Activated T-helper 1 cell treated with anti-CD3 and anti-CD28 coated beads, Interleukin-2, amount 50 U/mL, for 16 hours (primary cell): ENCODE data around the gene MYEF2.

Source experiments
- DNase-seq, 2 donors: peaks; one replicate each; pipeline ENCODE4 v3.0.0-alpha.2; 2020; ENCODE audit warnings: low read depth in 1 of 2, low spot score in 1 of 2

Gene MYEF2, protein sequence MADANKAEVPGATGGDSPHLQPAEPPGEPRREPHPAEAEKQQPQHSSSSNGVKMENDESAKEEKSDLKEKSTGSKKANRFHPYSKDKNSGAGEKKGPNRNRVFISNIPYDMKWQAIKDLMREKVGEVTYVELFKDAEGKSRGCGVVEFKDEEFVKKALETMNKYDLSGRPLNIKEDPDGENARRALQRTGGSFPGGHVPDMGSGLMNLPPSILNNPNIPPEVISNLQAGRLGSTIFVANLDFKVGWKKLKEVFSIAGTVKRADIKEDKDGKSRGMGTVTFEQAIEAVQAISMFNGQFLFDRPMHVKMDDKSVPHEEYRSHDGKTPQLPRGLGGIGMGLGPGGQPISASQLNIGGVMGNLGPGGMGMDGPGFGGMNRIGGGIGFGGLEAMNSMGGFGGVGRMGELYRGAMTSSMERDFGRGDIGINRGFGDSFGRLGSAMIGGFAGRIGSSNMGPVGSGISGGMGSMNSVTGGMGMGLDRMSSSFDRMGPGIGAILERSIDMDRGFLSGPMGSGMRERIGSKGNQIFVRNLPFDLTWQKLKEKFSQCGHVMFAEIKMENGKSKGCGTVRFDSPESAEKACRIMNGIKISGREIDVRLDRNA

GRCh38 chr15:48177766-48178647, at the start of gene MYEF2:
TSS of gene MYEF2 (minus strand) at chr15:48178295. CDS start at chr15:48178237, 58 bp downstream.
- DNase-seq = peak; percentile 17 to 20

DNA sequence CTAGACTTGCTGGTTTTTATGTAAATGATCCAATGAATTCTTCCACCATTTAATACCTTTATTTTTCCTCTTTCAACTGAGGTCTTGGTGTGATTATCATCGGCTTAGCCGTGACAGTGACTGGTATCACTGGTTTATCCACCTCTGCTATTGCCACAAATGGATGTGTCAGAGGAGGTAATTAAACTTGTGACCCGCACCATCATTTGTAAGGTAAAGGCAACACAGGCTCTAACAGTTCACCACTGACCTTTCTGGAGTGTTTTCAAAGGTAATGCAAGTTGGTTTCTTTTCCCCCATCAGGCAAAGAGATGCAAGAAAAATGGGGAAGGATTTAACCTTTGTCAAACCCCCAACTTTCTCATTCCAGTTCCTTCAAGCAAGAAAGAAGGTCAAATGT, 47.7 kb upstream of the MYEF2 start:
- no peak for DNase-seq

DNA sequence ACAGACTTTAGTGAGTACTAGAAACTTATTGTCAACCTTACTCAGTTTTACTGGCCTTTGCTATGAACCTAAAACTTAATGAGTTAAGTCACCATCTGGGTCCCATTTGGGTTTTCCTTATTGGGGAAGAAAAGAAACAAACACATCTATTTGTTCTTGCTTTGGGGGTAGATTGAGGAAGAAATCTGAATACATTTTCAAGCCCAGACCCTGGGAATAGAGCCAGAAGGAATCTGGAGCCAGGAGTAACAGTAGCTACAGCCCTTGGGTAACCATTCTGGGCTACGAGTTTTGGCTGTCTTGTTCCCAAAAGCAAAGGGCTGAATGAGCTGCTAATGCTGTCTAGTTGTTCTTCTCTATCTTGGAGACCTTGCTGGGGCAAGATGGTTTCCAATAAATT, 44.5 kb upstream of the MYEF2 start:
- no peak for DNase-seq

- DNase-seq = no peak
Measured at GRCh38 chr15:48221885-48222284, 43.8 kb upstream of the MYEF2 start.

DNA sequence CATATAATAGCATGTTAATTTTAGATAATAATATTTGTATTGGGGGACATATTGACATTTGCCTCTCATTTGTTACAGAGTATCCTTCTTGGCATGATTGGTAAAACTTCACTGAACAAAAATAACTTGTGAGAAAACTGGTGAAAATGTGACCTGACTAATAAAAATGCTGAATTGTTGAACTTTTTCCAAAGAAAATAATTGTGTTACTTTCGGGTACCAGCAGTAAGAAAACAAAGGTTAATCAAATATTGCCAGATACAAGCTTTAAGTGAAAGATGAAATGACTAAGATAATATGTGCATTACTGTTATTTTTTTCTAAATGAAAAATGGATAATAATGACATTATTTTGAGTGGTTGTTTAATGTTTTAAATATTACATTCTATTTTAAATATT, 43.2 kb upstream of the MYEF2 start:
- DNase-seq = no peak

GRCh38 chr15:48205981-48206380, 27.9 kb upstream of the MYEF2 start, which contains the start of gene SLC12A1:
TSS of gene SLC12A1 (plus strand) at chr15:48206302. CDS start at chr15:48207720, 1,418 bp downstream.
- no peak for DNase-seq

GRCh38 chr15:48202068-48202467, 24.0 kb upstream of the MYEF2 start:
- DNase-seq = no peak

GRCh38 chr15:48191574-48192225, 13.6 kb upstream of the MYEF2 start, which contains the start of gene CTXN2:
TSS of gene CTXN2 (plus strand) at chr15:48191665. CDS start at chr15:48201301, 9,636 bp downstream.
- no peak for DNase-seq

GRCh38 chr15:48190932-48191573, 13.0 kb upstream of the MYEF2 start:
- no peak for DNase-seq

DNA sequence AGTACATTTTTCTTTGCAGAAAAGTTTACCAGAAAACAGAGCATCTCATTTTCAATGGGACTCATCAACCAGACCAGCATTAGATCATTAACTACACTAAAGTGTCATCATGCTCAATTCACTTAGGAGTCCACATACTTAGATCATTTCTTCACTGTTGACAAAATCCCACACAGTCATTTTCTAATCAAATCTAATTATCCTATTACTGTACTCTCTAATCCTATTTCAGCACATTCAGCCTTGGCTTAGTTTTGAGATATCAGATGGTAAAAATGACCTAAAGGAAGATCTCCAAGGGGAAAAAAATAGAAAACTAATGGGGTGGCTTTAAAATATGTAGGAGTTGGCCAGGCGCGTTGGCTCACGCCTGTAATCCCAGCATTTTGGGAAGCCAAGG, 8.2 kb upstream of the MYEF2 start:
- no peak for DNase-seq

GRCh38 chr15:48185529-48185928, 7.4 kb upstream of the MYEF2 start:
- DNase-seq = no peak

DNA sequence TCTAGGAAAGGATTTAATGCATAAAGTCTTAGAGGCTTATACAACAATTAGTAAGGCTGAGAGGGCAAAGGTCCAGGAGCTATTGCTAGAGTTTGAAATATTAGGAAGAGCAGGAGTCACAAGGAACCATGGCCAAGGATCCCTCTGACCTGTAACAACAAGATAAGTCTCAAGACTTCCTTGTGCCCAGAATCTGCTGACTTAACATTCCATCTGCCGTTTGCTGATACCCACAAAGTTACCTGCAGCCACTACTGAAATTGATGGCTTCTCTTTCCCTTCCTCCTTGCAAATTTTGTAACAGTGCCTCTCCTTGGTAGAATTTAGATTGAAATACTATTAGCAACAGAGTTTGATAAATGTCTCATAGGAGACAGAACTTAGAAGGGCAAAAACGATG, 4.7 kb upstream of the MYEF2 start:
- no peak for DNase-seq

GRCh38 chr15:48178648-48178931, 495 bp upstream of the MYEF2 start:
- no peak for DNase-seq

- no peak for DNase-seq
Measured at GRCh38 chr15:48177383-48177765, 721 bp downstream of the MYEF2 start.

DNA sequence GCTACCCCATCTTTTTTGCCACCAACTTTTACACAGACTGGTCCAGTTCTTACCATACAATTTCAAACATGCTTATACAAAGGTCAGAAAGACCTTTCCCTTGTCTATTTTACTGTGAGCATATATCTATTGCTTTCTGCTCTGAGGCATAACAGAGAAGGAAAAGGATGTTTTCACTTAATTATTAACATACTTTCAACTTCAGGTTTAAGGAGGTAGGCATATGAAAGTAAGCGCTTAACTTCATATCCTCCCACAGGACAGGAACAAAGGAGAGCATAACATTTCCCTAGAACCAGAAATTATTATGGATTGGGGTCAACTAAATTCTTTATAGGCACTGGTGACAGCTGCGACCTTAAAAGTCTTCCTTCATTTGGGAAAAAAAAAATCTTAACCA, 1.1 kb downstream of the MYEF2 start:
- no peak for DNase-seq

- no peak for DNase-seq
Measured at GRCh38 chr15:48176112-48176511, 2.0 kb downstream of the MYEF2 start.

GRCh38 chr15:48175126-48175525, 3.0 kb downstream of the MYEF2 start:
- DNase-seq = no peak

DNA sequence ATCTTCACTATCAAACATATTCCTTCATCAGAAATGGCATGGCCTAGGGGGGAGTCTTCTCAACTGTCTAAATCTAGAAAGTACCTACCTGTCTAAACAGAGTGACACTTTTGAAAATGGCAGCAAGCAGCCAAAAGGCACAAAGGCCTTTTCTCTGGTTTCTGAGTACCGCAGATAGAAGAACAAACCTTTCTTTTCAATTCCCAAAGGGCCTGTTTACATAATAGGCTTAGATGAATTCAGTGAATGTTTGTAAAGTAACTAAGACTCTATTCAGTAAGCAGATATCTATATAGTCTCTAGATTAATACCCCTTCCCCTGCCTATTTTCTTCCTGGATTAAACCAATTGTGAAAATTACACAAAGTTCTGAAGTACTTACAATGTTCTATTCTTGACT, 7.1 kb downstream of the MYEF2 start:
- DNase-seq = no peak

DNA sequence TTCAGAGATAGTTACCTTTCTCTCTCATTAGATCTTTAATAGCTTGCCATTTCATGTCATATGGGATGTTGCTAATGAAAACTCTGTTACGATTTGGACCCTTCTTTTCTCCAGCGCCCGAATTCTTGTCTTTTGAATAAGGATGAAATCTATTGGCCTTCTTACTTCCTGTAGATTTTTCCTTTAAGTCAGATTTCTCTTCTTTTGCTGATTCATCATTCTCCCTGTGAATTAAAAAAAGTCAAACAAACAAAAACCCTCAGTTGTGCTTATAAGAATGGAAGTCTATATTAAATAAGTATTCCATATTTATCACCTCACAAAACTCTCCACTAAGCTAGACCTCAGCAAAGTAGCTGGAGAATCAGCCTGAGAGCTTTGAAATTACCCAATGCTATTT, 9.5 kb downstream of the MYEF2 start:
- DNase-seq = no peak

DNA sequence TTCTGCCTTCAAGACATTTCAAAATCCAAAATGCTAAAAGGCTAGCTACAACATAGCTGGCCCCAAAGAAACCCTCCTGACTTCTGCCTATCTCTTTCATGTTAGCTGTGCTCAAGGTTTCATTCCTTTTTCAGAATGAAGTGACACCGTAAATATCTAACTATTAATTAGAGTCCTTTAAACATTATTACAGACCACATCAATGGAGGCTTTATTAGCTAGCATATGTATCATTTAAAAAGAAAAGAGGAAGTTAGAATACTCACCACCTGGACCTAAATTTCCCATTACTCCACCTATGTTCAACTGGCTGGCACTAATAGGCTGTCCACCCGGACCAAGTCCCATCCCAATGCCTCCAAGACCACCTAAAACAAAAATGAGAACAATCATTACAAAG, 24.6 kb downstream of the MYEF2 start:
- DNase-seq = no peak

DNA sequence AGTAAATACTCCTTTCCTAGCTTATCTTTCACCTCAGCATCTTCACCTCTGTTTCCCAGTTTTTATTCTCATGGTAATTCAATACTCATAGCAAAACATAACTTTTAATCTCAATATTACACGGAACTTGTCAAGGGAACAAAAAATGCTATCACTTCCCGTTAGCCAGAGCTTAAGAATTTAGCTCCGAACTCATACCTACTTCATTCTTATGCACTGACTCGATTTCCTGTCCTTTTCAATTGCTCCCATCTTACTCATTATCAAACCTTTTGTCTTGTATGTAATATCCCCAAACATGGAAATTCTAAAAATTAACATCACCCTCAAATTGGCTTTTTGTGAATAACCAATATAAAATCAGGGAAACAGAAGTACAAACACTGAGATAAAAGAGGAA, 28.2 kb downstream of the MYEF2 start:
- DNase-seq = no peak
